ENCODE results near the gene SVBP.

Gene SVBP

DNA sequence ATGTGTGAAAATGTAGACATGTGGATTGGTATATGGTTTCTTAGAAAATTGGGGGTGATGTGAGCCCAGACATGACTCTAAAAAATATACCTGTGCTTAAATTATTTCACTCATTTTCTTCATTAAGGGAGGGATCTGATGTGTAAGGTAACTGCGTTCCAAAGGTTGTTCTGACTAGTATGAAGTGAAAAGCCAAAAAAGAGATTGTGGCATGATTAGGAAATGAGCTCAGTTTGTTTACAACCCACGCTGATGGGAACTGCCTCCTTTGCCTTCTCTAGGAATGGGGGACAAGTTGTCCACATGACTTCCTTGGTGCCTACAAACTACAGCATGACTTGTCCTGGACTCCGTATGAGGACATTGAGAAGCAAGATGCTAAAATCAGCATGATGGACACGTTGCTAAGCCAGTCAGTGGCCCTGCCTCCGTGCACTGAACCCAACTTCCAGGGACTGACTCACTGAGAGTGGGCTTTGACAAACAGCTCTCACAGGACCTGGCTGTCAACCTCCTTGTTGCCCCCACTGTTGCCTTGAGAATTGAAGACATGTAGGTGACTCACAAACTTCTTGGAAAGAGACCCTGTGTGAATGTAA is 42.2 kb downstream of the SVBP start:
- peaks cover 28% of the 10 kb centered on the region for H3K79me2 ChIP-seq (ENCODE audit: insufficient read depth, low read length)
- H3K27me3 ChIP-seq (ENCODE audit: insufficient read depth, low read length, poor library complexity, severe bottlenecking) = no peaks in the 10 kb centered on the region
- no peaks in the 10 kb centered on the region for H3F3A ChIP-seq (ENCODE audit: low read depth)
- H3K9me2 ChIP-seq (replicated peaks; ENCODE audit: low read depth, low read length) = no peaks in the 10 kb centered on the region
- no peak overlapping the region for H3K4me3 ChIP-seq (ENCODE audit: low read length, poor library complexity, severe bottlenecking)
- H3K9ac ChIP-seq (ENCODE audit: low read depth, low read length, poor library complexity, severe bottlenecking) = no peak overlapping the region
- no peaks in the 10 kb centered on the region for H3K9me3 ChIP-seq (ENCODE audit: insufficient read depth, low read depth, low read length)
- peaks cover 11% of the 10 kb centered on the region for H3K4me1 ChIP-seq (ENCODE audit: insufficient read depth, low read length, poor library complexity, severe bottlenecking)
- peaks cover 27% of the 10 kb centered on the region for H3K36me3 ChIP-seq (ENCODE audit: insufficient read depth, low read length)
- TF ChIP-seq EZH2phosphoT487 (IDR thresholded peaks at IDR 0.05; ENCODE audit: borderline replicate concordance) = no peak
- TF ChIP-seq CTCF (conservative IDR thresholded peaks at IDR 0.05; ENCODE audit: low read length) = no peak
- H3K4me2 ChIP-seq (ENCODE audit: low read depth, low read length, poor library complexity, severe bottlenecking) = no peak overlapping the region
- H2AFZ ChIP-seq (ENCODE audit: low read length) = no peak overlapping the region
- H4K20me1 ChIP-seq (ENCODE audit: insufficient read depth, low read length, poor library complexity, severe bottlenecking) = no peaks in the 10 kb centered on the region

- Histone ChIP-seq H4K20me1 (ENCODE audit: insufficient read depth, low read length, poor library complexity, severe bottlenecking) (no peaks in the 10 kb centered on the region), H3K79me2 (ENCODE audit: insufficient read depth, low read length) (peaks cover 40% of the 10 kb centered on the region), H3K9me2 (replicated peaks; ENCODE audit: low read depth, low read length) (no peaks in the 10 kb centered on the region), H3K36me3 (ENCODE audit: insufficient read depth, low read length) (peaks cover 27% of the 10 kb centered on the region), H3K4me2 (ENCODE audit: low read depth, low read length, poor library complexity, severe bottlenecking) (peak overlapping the region; percentile 84), H3K4me1 (ENCODE audit: insufficient read depth, low read length, poor library complexity, severe bottlenecking) (peaks cover 19% of the 10 kb centered on the region), H3K9me3 (ENCODE audit: insufficient read depth, low read depth, low read length) (no peaks in the 10 kb centered on the region), H3K27me3 (ENCODE audit: insufficient read depth, low read length, poor library complexity, severe bottlenecking) (no peaks in the 10 kb centered on the region), H2AFZ (ENCODE audit: low read length) (no peak overlapping the region), H3F3A (ENCODE audit: low read depth) (no peaks in the 10 kb centered on the region), H3K4me3 (ENCODE audit: low read length, poor library complexity, severe bottlenecking) (no peak overlapping the region), H3K9ac (ENCODE audit: low read depth, low read length, poor library complexity, severe bottlenecking) (peak overlapping the region; percentile 38)
- TF ChIP-seq CTCF (conservative IDR thresholded peaks at IDR 0.05; ENCODE audit: low read length) (no peak), EZH2phosphoT487 (IDR thresholded peaks at IDR 0.05; ENCODE audit: borderline replicate concordance) (no peak)
Observed at GRCh38 chr1:42773420-42773819, 43.8 kb downstream of the SVBP start.

- H3K9ac ChIP-seq (ENCODE audit: low read depth, low read length, poor library complexity, severe bottlenecking) = no peak overlapping the region
- TF ChIP-seq EZH2phosphoT487 (IDR thresholded peaks at IDR 0.05; ENCODE audit: borderline replicate concordance) (no peak), CTCF (conservative IDR thresholded peaks at IDR 0.05; ENCODE audit: low read length) (no peak)
- H3K27me3 ChIP-seq (ENCODE audit: insufficient read depth, low read length, poor library complexity, severe bottlenecking) = no peaks in the 10 kb centered on the region
- no peak overlapping the region for H2AFZ ChIP-seq (ENCODE audit: low read length)
- H3K9me2 ChIP-seq (replicated peaks; ENCODE audit: low read depth, low read length) = no peaks in the 10 kb centered on the region
- H4K20me1 ChIP-seq (ENCODE audit: insufficient read depth, low read length, poor library complexity, severe bottlenecking) = peaks cover 10% of the 10 kb centered on the region
- H3K36me3 ChIP-seq (ENCODE audit: insufficient read depth, low read length) = peaks cover 5% of the 10 kb centered on the region
- no peaks in the 10 kb centered on the region for H3K9me3 ChIP-seq (ENCODE audit: insufficient read depth, low read depth, low read length)
- peaks cover 38% of the 10 kb centered on the region for H3K4me1 ChIP-seq (ENCODE audit: insufficient read depth, low read length, poor library complexity, severe bottlenecking)
- peak overlapping the region; percentile 44 for H3K4me3 ChIP-seq (ENCODE audit: low read length, poor library complexity, severe bottlenecking)
- H3K4me2 ChIP-seq (ENCODE audit: low read depth, low read length, poor library complexity, severe bottlenecking) = peak overlapping the region; percentile 84
- no peaks in the 10 kb centered on the region for H3F3A ChIP-seq (ENCODE audit: low read depth)
- peaks cover 72% of the 10 kb centered on the region for H3K79me2 ChIP-seq (ENCODE audit: insufficient read depth, low read length)
Observed at GRCh38 chr1:42769811-42770210, 47.4 kb downstream of the SVBP start.

Measured in Loucy (cell line).